H9 (cell line): ENCODE data around the gene CEP44. TPM values are rescaled to one million over a fixed set of nuclear protein-coding genes. Genes with fewer than 3 reads are reported as not detected.
A peak's percentile ranks its signal among the peaks of the same experiment; 100 is the strongest.
"Not testable (repeated sequence)": the region's sequence is repeated elsewhere in the genome, so short reads cannot be mapped to it uniquely, and the experiment has no call there.

Experiments
- DNase-seq: peaks from one replicate; pipeline ENCODE4 v3.0.0-alpha.2; 2017
- H2AFZ ChIP-seq: one replicate; pipeline ENCODE4 v1.6.1; 2013; ENCODE audit warnings: mild to moderate bottlenecking, low read length, control low read depth, moderate library complexity
- H2AK5ac ChIP-seq: 2 replicates; pipeline ENCODE4 v1.6.1; 2013; ENCODE audit warnings: low read length, control low read depth, mixed read lengths; ENCODE audit not compliant: insufficient read length
- H2BK120ac ChIP-seq: one replicate; pipeline ENCODE4 v1.6.1; 2013; ENCODE audit warnings: low read depth, mild to moderate bottlenecking, low read length, control low read depth, inconsistent platforms; ENCODE audit not compliant: poor library complexity, severe bottlenecking
- H2BK12ac ChIP-seq: 2 replicates; pipeline ENCODE4 v1.6.1; 2013; ENCODE audit warnings: low read length, control low read depth, mixed read lengths, low read depth; ENCODE audit not compliant: insufficient read length
- H2BK15ac ChIP-seq: 2 replicates; pipeline ENCODE4 v1.6.1; 2013; ENCODE audit warnings: low read depth, low read length, control low read depth
- H2BK20ac ChIP-seq: one replicate; pipeline ENCODE4 v1.6.1; 2013; ENCODE audit warnings: low read depth, mild to moderate bottlenecking, low read length, control low read depth, inconsistent platforms; ENCODE audit not compliant: poor library complexity, severe bottlenecking
- H2BK5ac ChIP-seq: 2 replicates; pipeline ENCODE4 v1.6.1; 2013; ENCODE audit warnings: low read length, control low read depth, mixed read lengths; ENCODE audit not compliant: insufficient read length
- H3K14ac ChIP-seq: 2 replicates; pipeline ENCODE4 v1.6.1; 2013; ENCODE audit warnings: low read length, control low read depth; ENCODE audit not compliant: insufficient read depth
- H3K18ac ChIP-seq: 2 replicates; pipeline ENCODE4 v1.6.1; 2013; ENCODE audit warnings: low read depth, mild to moderate bottlenecking, mixed read lengths, low read length, control low read depth; ENCODE audit not compliant: insufficient read length
- H3K23ac ChIP-seq: 2 replicates; pipeline ENCODE4 v1.6.1; 2013; ENCODE audit warnings: low read length, control low read depth, mixed read lengths, low read depth; ENCODE audit not compliant: insufficient read length
- H3K23me2 ChIP-seq: 2 replicates; pipeline ENCODE4 v1.6.1; 2013; ENCODE audit warnings: low read depth, mild to moderate bottlenecking, mixed read lengths, low read length, control low read depth; ENCODE audit not compliant: insufficient read length, poor library complexity, severe bottlenecking
- H3K27ac ChIP-seq: 2 replicates; pipeline ENCODE4 v1.5.1; 2013; ENCODE audit warnings: low read length, control low read depth, mixed read lengths, low read depth; ENCODE audit not compliant: insufficient read length
- H3K27me3 ChIP-seq: 2 replicates; pipeline ENCODE4 v1.6.1; 2013; ENCODE audit warnings: low read length, control low read depth, inconsistent platforms; ENCODE audit not compliant: insufficient read depth
- H3K4ac ChIP-seq: 2 replicates; pipeline ENCODE4 v1.6.1; 2013; ENCODE audit warnings: low read depth, mild to moderate bottlenecking, control low read depth, inconsistent platforms, low read length, moderate library complexity
- H3K4me1 ChIP-seq: 2 replicates; pipeline ENCODE4 v1.6.1; 2013; ENCODE audit warnings: low read length, control low read depth, inconsistent platforms; ENCODE audit not compliant: insufficient read depth
- H3K4me2 ChIP-seq: 2 replicates; pipeline ENCODE4 v1.6.1; 2013; ENCODE audit warnings: low read length, control low read depth, mixed read lengths; ENCODE audit not compliant: insufficient read length, insufficient read depth
- H3K56ac ChIP-seq: 2 replicates; pipeline ENCODE4 v1.6.1; 2013; ENCODE audit warnings: low read depth, mild to moderate bottlenecking, mixed read lengths, low read length, control low read depth; ENCODE audit not compliant: insufficient read length
- H3K79me1 ChIP-seq: 2 replicates; pipeline ENCODE4 v1.6.1; 2013; ENCODE audit warnings: low read depth, mild to moderate bottlenecking, moderate library complexity, low read length, control low read depth, inconsistent platforms; ENCODE audit not compliant: insufficient read depth, poor library complexity, severe bottlenecking
- H3K79me2 ChIP-seq: 2 replicates; pipeline ENCODE4 v1.6.1; 2013; ENCODE audit warnings: low read length, control low read depth, inconsistent platforms; ENCODE audit not compliant: insufficient read depth
- H3K9ac ChIP-seq: 2 replicates; pipeline ENCODE4 v1.6.1; 2013; ENCODE audit warnings: low read length, control low read depth, mixed read lengths; ENCODE audit not compliant: insufficient read length; ENCODE audit errors: extremely low read depth
- H3K9me3 ChIP-seq: one replicate; pipeline ENCODE4 v1.6.1; 2013; ENCODE audit warnings: low read depth, low read length, inconsistent platforms; ENCODE audit not compliant: control insufficient read depth
- H3T11ph ChIP-seq: one replicate; pipeline ENCODE4 v1.6.1; 2013; ENCODE audit warnings: mild to moderate bottlenecking, low read length, control low read depth, inconsistent platforms
- H4K20me1 ChIP-seq: one replicate; pipeline ENCODE4 v1.6.1; 2013; ENCODE audit not compliant: control insufficient read depth, insufficient read length, insufficient read depth
- H4K5ac ChIP-seq: 2 replicates; pipeline ENCODE4 v1.6.1; 2013; ENCODE audit warnings: low read depth, mild to moderate bottlenecking, mixed read lengths, low read length, control low read depth; ENCODE audit not compliant: insufficient read length
- H4K8ac ChIP-seq: replicated peaks from 2 replicates; pipeline ENCODE4 v1.6.1; 2013; ENCODE audit warnings: low read length, control low read depth, mixed read lengths, low read depth; ENCODE audit not compliant: insufficient read length
- H4K91ac ChIP-seq: 2 replicates; pipeline ENCODE4 v1.6.1; 2013; ENCODE audit warnings: low read depth, mild to moderate bottlenecking, moderate library complexity, mixed read lengths, low read length, control low read depth; ENCODE audit not compliant: insufficient read length
- H3K27ac Mint-ChIP-seq, 3 experiments: 2 replicates in 2 of 3; 3 replicates in 1 of 3; pipeline ENCODE4 v1.8.0; 2020 to 2021; ENCODE audit warnings: mixed read lengths in 3 of 3, mild to moderate bottlenecking in 1 of 3, moderate library complexity in 1 of 3
- H3K27me3 Mint-ChIP-seq: 2 replicates; pipeline ENCODE4 v1.8.0; 2021; ENCODE audit warnings: low read depth, mild to moderate bottlenecking, moderate library complexity, mixed read lengths
- H3K36me3 Mint-ChIP-seq, 3 experiments: 2 replicates in 2 of 3; 3 replicates in 1 of 3; pipeline ENCODE4 v1.8.0; 2020 to 2021; ENCODE audit warnings: low read depth in 3 of 3, mixed read lengths in 3 of 3; ENCODE audit not compliant: insufficient read depth in 1 of 3
- H3K4me1 Mint-ChIP-seq, 2 experiments: 2 replicates each; pipeline ENCODE4 v1.8.0; 2020; ENCODE audit warnings: mixed read lengths in 2 of 2
- H3K4me3 Mint-ChIP-seq, 2 experiments: 2 replicates in 1 of 2; 3 replicates in 1 of 2; pipeline ENCODE4 v1.8.0; 2020 to 2021; ENCODE audit warnings: mild to moderate bottlenecking in 2 of 2, mixed read lengths in 2 of 2, moderate library complexity in 1 of 2
- H3K9me3 Mint-ChIP-seq, 2 experiments: 2 replicates in 1 of 2; 3 replicates in 1 of 2; pipeline ENCODE4 v1.8.0; 2020; ENCODE audit warnings: mild to moderate bottlenecking in 2 of 2, mixed read lengths in 2 of 2, moderate library complexity in 1 of 2
- WGBS: extraction: QIAGEN DNeasy Blood & Tissue Kit; methylation state at CpG from one replicate; pipeline ENCODE4 v1.1.7; 2013; ENCODE audit warnings: missing lambda C conversion rate, low lambda C conversion rate, mixed read lengths; ENCODE audit not compliant: insufficient read length; ENCODE audit errors: extremely low coverage; 5-methylcytosine and 5-hydroxymethylcytosine counted together
- total RNA-seq: library from RNA; stranded (reverse); gene quantifications from 2 replicates; pipeline ENCODE4 v1.2.1, GENCODE V29; 2021
- TF ChIP-seq, protein P1 (sequence below): fragments of 200-600 bp; sonication (generic); conservative IDR thresholded peaks from 3 replicates; pipeline ENCODE4 v1.8.0; 2021; ENCODE audit warnings: antibody characterized with exemption, mild to moderate bottlenecking

Gene CEP44
- total RNA-seq, 1 experiment from 2014 or later = 16.5 TPM

GRCh38 chr4:174378951-174379350 lies 95.2 kb downstream of the CEP44 start:
- no peak overlapping the region for H2BK5ac ChIP-seq
- Mint-ChIP-seq H3K9me3 (peaks cover 6% of the 10 kb centered on the region in 2 experiments), H3K36me3 (peaks cover 4 to 31% (median 8%) of the 10 kb centered on the region in 3 experiments), H3K27ac (no peak overlapping the region), H3K4me1 (peaks cover 49 to 52% of the 10 kb centered on the region in 2 experiments), H3K4me3 (no peak overlapping the region), H3K27me3 (no peaks in the 10 kb centered on the region)
- H2BK12ac ChIP-seq = no peak overlapping the region
- H3K14ac ChIP-seq = no peak overlapping the region
- H3K56ac ChIP-seq = no peak overlapping the region
- no peaks in the 10 kb centered on the region for H3K9me3 ChIP-seq
- DNase-seq = no peak
- H3K27me3 ChIP-seq = no peaks in the 10 kb centered on the region
- WGBS = no CpG with 5 or more reads among the region's 2 CpGs
- no peak overlapping the region for H3K23ac ChIP-seq
- H2BK120ac ChIP-seq = no peak overlapping the region
- H4K5ac ChIP-seq = no peak overlapping the region
- H2AFZ ChIP-seq = no peak overlapping the region
- H3K79me2 ChIP-seq = no peaks in the 10 kb centered on the region
- no peak overlapping the region for H4K91ac ChIP-seq
- no peak overlapping the region for H3K4ac ChIP-seq
- H2AK5ac ChIP-seq = no peak overlapping the region
- no peaks in the 10 kb centered on the region for H3K79me1 ChIP-seq
- H3K18ac ChIP-seq = no peak overlapping the region
- no peak overlapping the region for H4K8ac ChIP-seq
- TF ChIP-seq, protein P1, sequence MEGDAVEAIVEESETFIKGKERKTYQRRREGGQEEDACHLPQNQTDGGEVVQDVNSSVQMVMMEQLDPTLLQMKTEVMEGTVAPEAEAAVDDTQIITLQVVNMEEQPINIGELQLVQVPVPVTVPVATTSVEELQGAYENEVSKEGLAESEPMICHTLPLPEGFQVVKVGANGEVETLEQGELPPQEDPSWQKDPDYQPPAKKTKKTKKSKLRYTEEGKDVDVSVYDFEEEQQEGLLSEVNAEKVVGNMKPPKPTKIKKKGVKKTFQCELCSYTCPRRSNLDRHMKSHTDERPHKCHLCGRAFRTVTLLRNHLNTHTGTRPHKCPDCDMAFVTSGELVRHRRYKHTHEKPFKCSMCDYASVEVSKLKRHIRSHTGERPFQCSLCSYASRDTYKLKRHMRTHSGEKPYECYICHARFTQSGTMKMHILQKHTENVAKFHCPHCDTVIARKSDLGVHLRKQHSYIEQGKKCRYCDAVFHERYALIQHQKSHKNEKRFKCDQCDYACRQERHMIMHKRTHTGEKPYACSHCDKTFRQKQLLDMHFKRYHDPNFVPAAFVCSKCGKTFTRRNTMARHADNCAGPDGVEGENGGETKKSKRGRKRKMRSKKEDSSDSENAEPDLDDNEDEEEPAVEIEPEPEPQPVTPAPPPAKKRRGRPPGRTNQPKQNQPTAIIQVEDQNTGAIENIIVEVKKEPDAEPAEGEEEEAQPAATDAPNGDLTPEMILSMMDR = no peak
- H2BK20ac ChIP-seq = no peak overlapping the region
- no peaks in the 10 kb centered on the region for H4K20me1 ChIP-seq
- H3K23me2 ChIP-seq = no peaks in the 10 kb centered on the region
- no peak overlapping the region for H2BK15ac ChIP-seq
- no peak overlapping the region for H3T11ph ChIP-seq
- no peak overlapping the region for H3K9ac ChIP-seq
- H3K4me2 ChIP-seq = no peak overlapping the region
- no peak overlapping the region for H3K27ac ChIP-seq
- peaks cover 9% of the 10 kb centered on the region; the same call in 1 of the 2 replicates for H3K4me1 ChIP-seq

- not testable (repeated sequence) for DNase-seq, H4K20me1 ChIP-seq, H2BK12ac ChIP-seq, H2BK5ac ChIP-seq, H3K56ac ChIP-seq, H2AFZ ChIP-seq, H3K79me2 ChIP-seq, H2BK15ac ChIP-seq, H2BK20ac ChIP-seq, H4K91ac ChIP-seq, H3K9me3 Mint-ChIP-seq, H3K9me3 ChIP-seq, H4K8ac ChIP-seq, H3K27me3 ChIP-seq, H2AK5ac ChIP-seq, H3K27ac ChIP-seq, H3K14ac ChIP-seq, H3K27me3 Mint-ChIP-seq, H3K23ac ChIP-seq, H3K23me2 ChIP-seq, H3K9ac ChIP-seq, H3K79me1 ChIP-seq, H3K4me1 ChIP-seq, H3K4me3 Mint-ChIP-seq, H3K4ac ChIP-seq, H2BK120ac ChIP-seq, H3K4me2 ChIP-seq, H3K18ac ChIP-seq, H3T11ph ChIP-seq, H4K5ac ChIP-seq
- Mint-ChIP-seq H3K36me3 (peaks cover 2 to 31% (median 4%) of the 10 kb centered on the region in 3 experiments), H3K27ac (peak overlapping the region; percentile 56 to 84 (median 76); a peak in 6 of 7 replicates), H3K4me1 (peaks cover 49 to 54% of the 10 kb centered on the region in 2 experiments)
- WGBS = no CpG with 5 or more reads among the region's 4 CpGs
Observed at GRCh38 chr4:174380206-174380605, 96.5 kb downstream of the CEP44 start.
